OCI-LY3 (cell line): ENCODE measurements around the gene SPOPL.

Source experiments
- H2AFZ ChIP-seq: fragments of 200-600, 300-600 bp; shearing (Covaris generic); 2 replicates; pipeline ENCODE4 v1.6.0; 2014; ENCODE audit warnings: antibody characterized with exemption, low read depth, low read length
- H3K27ac ChIP-seq: fragments of 200-600, 300-600 bp; sonication (generic); 2 replicates; pipeline ENCODE4 v1.5.1; 2014; ENCODE audit warnings: mild to moderate bottlenecking, low read length, moderate library complexity, mixed read lengths
- H3K27me3 ChIP-seq: fragments of 200-600, 300-600 bp; sonication (generic); 2 replicates; pipeline ENCODE4 v1.6.1; 2014; ENCODE audit warnings: low read depth, low read length, mixed read lengths
- H3K36me3 ChIP-seq: fragments of 200-600, 300-600 bp; sonication (generic); replicated peaks from 2 replicates; pipeline ENCODE3; 2014; ENCODE audit warnings: low read depth, low read length, mixed read lengths
- H3K4me1 ChIP-seq: fragments of 300-600, 200-600 bp; sonication (generic); 2 replicates; pipeline ENCODE4 v1.6.1; 2014; ENCODE audit warnings: low read length, mixed read lengths
- H3K4me2 ChIP-seq: fragments of 200-600, 300-600 bp; sonication (generic); 2 replicates; pipeline ENCODE4 v1.6.1; 2014; ENCODE audit warnings: low read length, mixed read lengths
- H3K4me3 ChIP-seq: fragments of 300-600, 200-600 bp; sonication (generic); 2 replicates; pipeline ENCODE4 v1.5.1; 2014; ENCODE audit warnings: antibody characterized with exemption, mild to moderate bottlenecking, low read length, moderate library complexity
- H3K79me2 ChIP-seq: fragments of 300-600, 200-600 bp; shearing (Covaris generic); 2 replicates; pipeline ENCODE4 v1.6.1; 2014; ENCODE audit warnings: mild to moderate bottlenecking, low read length, mixed read lengths
- H3K9ac ChIP-seq: fragments of 300-600, 200-600 bp; shearing (Covaris generic); 2 replicates; pipeline ENCODE4 v1.6.0; 2014; ENCODE audit warnings: mild to moderate bottlenecking, low read length, moderate library complexity
- H3K9me3 ChIP-seq: fragments of 200-600, 300-600 bp; shearing (Covaris generic); 2 replicates; pipeline ENCODE4 v1.6.1; 2014; ENCODE audit warnings: low read length, mixed read lengths; ENCODE audit not compliant: insufficient read depth
- H4K20me1 ChIP-seq: fragments of 200-600, 300-600 bp; sonication (generic); 2 replicates; pipeline ENCODE4 v1.6.1; 2016; ENCODE audit warnings: low read length, mixed read lengths; ENCODE audit not compliant: insufficient read depth
- CTCF ChIP-seq: fragments of 200-600, 300-600 bp; sonication (generic); IDR thresholded peaks from 2 replicates; pipeline ENCODE4 v1.5.1; 2014; ENCODE audit warnings: antibody characterized with exemption, low read length, low read depth
- EZH2phosphoT487 ChIP-seq: fragments of 200-600 bp; shearing (Covaris generic); IDR thresholded peaks from 2 replicates; pipeline ENCODE4 v1.6.1; 2018; ENCODE audit warnings: antibody characterized with exemption, mixed run types, low read depth

Gene SPOPL

GRCh38 chr2:138494265-138494966, 7.2 kb upstream of the SPOPL start:
- H3K79me2 ChIP-seq, result no peaks in the 10 kb centered on the region
- no peaks in the 10 kb centered on the region for H3K36me3 ChIP-seq
- H3K27me3 ChIP-seq, result no peaks in the 10 kb centered on the region
- no peak overlapping the region for H3K4me3 ChIP-seq
- no peak overlapping the region for H3K4me2 ChIP-seq
- no peaks in the 10 kb centered on the region for H3K9me3 ChIP-seq
- H3K27ac ChIP-seq, result no peak overlapping the region
- H4K20me1 ChIP-seq, result no peaks in the 10 kb centered on the region
- H2AFZ ChIP-seq, result no peak overlapping the region
- no peak for TF ChIP-seq CTCF
- TF ChIP-seq EZH2phosphoT487, result no peak
- H3K4me1 ChIP-seq, result peaks cover 2% of the 10 kb centered on the region; the same call in 1 of the 2 replicates
- H3K9ac ChIP-seq, result no peak overlapping the region

- Histone ChIP-seq H3K4me3 (no peak overlapping the region), H2AFZ (no peak overlapping the region), H3K4me1 (peaks cover 3% of the 10 kb centered on the region), H3K27me3 (no peaks in the 10 kb centered on the region), H3K4me2 (no peak overlapping the region), H3K9me3 (no peaks in the 10 kb centered on the region), H3K36me3 (no peaks in the 10 kb centered on the region), H3K79me2 (no peaks in the 10 kb centered on the region), H3K9ac (no peak overlapping the region), H4K20me1 (no peaks in the 10 kb centered on the region), H3K27ac (no peak overlapping the region)
- TF ChIP-seq CTCF (no peak), EZH2phosphoT487 (no peak)
These were observed 6.2 kb upstream of the SPOPL start for GRCh38 chr2:138495384-138495783.

GRCh38 chr2:138496096-138496651, 5.4 kb upstream of the SPOPL start:
- Histone ChIP-seq H3K9ac (no peak overlapping the region), H3K4me2 (no peak overlapping the region), H3K27ac (no peak overlapping the region), H2AFZ (no peak overlapping the region), H3K27me3 (no peaks in the 10 kb centered on the region), H3K79me2 (peaks cover 7% of the 10 kb centered on the region), H3K4me3 (no peak overlapping the region), H3K9me3 (no peaks in the 10 kb centered on the region), H4K20me1 (no peaks in the 10 kb centered on the region), H3K36me3 (no peaks in the 10 kb centered on the region), H3K4me1 (peaks cover 9% of the 10 kb centered on the region)
- TF ChIP-seq CTCF (no peak), EZH2phosphoT487 (no peak)

- Histone ChIP-seq H2AFZ (no peak overlapping the region), H3K4me1 (peaks cover 7% of the 10 kb centered on the region)
- TF ChIP-seq CTCF (no peak), EZH2phosphoT487 (no peak)
These were observed 4.3 kb upstream of the SPOPL start for GRCh38 chr2:138497294-138497693.

More at GRCh38 chr2:138497294-138497693, 4.3 kb upstream of the SPOPL start:
- Histone ChIP-seq H3K27ac (no peak overlapping the region), H3K27me3 (no peaks in the 10 kb centered on the region), H3K36me3 (no peaks in the 10 kb centered on the region), H3K4me2 (no peak overlapping the region), H3K9me3 (no peaks in the 10 kb centered on the region), H3K4me3 (no peak overlapping the region), H3K79me2 (peaks cover 16% of the 10 kb centered on the region), H3K9ac (no peak overlapping the region), H4K20me1 (no peaks in the 10 kb centered on the region)
